Measurements from ENCODE around the gene LRP5.

- TF ChIP-seq, protein P1, sequence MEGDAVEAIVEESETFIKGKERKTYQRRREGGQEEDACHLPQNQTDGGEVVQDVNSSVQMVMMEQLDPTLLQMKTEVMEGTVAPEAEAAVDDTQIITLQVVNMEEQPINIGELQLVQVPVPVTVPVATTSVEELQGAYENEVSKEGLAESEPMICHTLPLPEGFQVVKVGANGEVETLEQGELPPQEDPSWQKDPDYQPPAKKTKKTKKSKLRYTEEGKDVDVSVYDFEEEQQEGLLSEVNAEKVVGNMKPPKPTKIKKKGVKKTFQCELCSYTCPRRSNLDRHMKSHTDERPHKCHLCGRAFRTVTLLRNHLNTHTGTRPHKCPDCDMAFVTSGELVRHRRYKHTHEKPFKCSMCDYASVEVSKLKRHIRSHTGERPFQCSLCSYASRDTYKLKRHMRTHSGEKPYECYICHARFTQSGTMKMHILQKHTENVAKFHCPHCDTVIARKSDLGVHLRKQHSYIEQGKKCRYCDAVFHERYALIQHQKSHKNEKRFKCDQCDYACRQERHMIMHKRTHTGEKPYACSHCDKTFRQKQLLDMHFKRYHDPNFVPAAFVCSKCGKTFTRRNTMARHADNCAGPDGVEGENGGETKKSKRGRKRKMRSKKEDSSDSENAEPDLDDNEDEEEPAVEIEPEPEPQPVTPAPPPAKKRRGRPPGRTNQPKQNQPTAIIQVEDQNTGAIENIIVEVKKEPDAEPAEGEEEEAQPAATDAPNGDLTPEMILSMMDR (IDR thresholded peaks at IDR 0.05; ENCODE audit: low read depth, low read length), result no peak
- no peak for TF ChIP-seq POLR2A (IDR thresholded peaks at IDR 0.05; ENCODE audit: extremely low read depth, insufficient read length)
Observed at GRCh38 chr11:68424101-68424632, 111.8 kb downstream of the LRP5 start.
